ENCODE measurements around the gene ERG. TPM values are rescaled to one million over a fixed set of nuclear protein-coding genes. Genes with fewer than 3 reads are reported as not detected.

ERG gene
- total RNA-seq, 1 experiment from 2014 or later: not detected

DNA sequence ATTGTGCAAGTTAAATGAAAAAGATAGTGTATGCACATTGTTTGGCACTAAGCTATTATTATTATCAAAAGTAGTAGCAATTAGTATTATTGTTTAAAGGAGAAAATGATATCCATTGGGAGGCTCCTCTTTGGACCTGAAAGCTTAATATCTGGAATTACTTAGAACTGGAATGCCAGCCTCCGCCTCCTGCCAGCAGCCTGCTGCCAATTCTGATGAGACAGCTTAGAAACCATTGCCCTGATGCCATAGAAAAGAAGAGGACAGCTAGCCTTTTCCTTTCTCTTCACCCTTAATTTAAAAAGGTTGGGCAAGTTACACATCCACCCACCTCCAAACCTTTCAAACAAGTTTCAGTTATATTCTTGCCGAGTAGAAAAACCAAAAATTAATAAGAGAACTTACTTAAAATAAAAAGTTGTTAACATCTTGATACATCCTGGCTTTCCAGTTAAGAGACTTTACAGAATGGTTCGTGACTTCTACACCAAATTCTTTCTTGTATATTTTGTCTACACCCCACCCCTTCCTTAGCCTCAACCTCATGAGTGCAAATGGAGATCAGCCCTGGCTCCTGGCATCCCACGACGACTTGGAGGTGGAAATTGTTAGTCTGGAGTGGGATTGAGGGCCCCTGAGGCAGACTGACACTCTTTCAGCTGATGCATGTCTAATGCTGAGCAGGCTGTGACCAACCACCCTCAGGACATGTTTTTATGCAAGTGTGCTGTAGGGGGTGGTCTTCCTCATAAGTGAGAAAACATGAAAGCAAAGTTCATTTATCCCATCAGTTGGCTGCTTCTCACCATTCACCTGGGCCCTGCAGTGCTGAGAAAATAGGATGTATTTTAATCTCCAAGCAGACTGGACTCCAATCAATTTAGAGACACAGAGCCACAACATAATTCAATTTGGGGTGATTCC lies 120.8 kb downstream of the ERG start:
- CTCF ChIA-PET: no interaction called here

DNA sequence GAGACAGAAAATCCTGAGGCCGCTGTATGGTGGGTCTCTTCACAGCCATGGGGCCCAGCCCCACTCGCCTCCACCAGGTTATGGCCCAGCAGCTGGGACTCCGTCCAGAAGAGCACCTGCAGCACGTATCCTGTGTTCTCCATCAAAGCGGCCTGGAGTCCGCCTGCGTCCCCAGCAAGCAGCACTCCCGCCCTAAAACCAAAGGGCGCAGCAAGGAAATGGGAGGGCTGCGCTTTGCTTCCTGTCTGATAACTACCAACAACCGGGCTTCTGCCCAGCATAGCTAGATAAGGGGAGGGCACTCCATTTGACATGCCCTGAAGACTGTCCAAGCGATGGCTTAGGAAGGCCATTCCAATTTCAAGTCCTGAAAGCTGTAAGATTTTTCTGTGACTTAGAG lies 121.6 kb downstream of the ERG start:
- Histone ChIP-seq H2AFZ (ENCODE audit: low read length) (no peak overlapping the region), H4K20me1 (ENCODE audit: low read length) (no peaks in the 10 kb centered on the region), H3K4me3 (ENCODE audit: low read length) (no peak overlapping the region), H3K27ac (ENCODE audit: low read length) (no peak overlapping the region), H3F3A (ENCODE audit: low read length, unreplicated experiment) (no peaks in the 10 kb centered on the region), H3K4me1 (ENCODE audit: insufficient read depth, low read length) (no peaks in the 10 kb centered on the region), H3K9me3 (ENCODE audit: low read length) (no peaks in the 10 kb centered on the region), H3K4me2 (ENCODE audit: low read length) (no peak overlapping the region), H3K9ac (ENCODE audit: low read length) (no peak overlapping the region), H3K79me2 (ENCODE audit: low read length) (no peaks in the 10 kb centered on the region), H3K36me3 (ENCODE audit: low read depth, low read length) (no peaks in the 10 kb centered on the region), H3K9me2 (replicated peaks; ENCODE audit: low read length) (no peaks in the 10 kb centered on the region), H3K27me3 (ENCODE audit: low read length) (peaks cover 37% of the 10 kb centered on the region)
- BruUV-seq (replicated peaks): no TSS peak
- DNase-seq: no peak
- intact Hi-C loops (cut with micrococcal nuclease): no loop called here
- ChIA-PET CTCF (no interaction called here), POLR2A (ENCODE audit: unreplicated experiment) (no interaction called here)
- TF ChIP-seq, protein P1, sequence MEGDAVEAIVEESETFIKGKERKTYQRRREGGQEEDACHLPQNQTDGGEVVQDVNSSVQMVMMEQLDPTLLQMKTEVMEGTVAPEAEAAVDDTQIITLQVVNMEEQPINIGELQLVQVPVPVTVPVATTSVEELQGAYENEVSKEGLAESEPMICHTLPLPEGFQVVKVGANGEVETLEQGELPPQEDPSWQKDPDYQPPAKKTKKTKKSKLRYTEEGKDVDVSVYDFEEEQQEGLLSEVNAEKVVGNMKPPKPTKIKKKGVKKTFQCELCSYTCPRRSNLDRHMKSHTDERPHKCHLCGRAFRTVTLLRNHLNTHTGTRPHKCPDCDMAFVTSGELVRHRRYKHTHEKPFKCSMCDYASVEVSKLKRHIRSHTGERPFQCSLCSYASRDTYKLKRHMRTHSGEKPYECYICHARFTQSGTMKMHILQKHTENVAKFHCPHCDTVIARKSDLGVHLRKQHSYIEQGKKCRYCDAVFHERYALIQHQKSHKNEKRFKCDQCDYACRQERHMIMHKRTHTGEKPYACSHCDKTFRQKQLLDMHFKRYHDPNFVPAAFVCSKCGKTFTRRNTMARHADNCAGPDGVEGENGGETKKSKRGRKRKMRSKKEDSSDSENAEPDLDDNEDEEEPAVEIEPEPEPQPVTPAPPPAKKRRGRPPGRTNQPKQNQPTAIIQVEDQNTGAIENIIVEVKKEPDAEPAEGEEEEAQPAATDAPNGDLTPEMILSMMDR (conservative IDR thresholded peaks at IDR 0.05; ENCODE audit: low read depth, low read length): no peak
- TF ChIP-seq EZH2phosphoT487 (IDR thresholded peaks at IDR 0.05; ENCODE audit: borderline replicate concordance, low read length) (no peak), EZH2 (IDR thresholded peaks at IDR 0.05; ENCODE audit: low read length, unreplicated experiment) (no peak)
- no peak for ATAC-seq

More for the DNA sequence above, 120.8 kb downstream of the ERG start:
- intact Hi-C loops (cut with micrococcal nuclease): no loop called here
- H3K79me2 ChIP-seq (ENCODE audit: low read length): no peaks in the 10 kb centered on the region
- TF ChIP-seq EZH2phosphoT487 (IDR thresholded peaks at IDR 0.05; ENCODE audit: borderline replicate concordance, low read length): no peak
- TF ChIP-seq, protein P1 (conservative IDR thresholded peaks at IDR 0.05; ENCODE audit: low read depth, low read length): 0 out of 2 replicates have a peak, but pooled peaks have one; percentile 13
- H3K27me3 ChIP-seq (ENCODE audit: low read length): peaks cover 40% of the 10 kb centered on the region
- no peak overlapping the region for H3K27ac ChIP-seq (ENCODE audit: low read length)
- no peaks in the 10 kb centered on the region for H3K9me2 ChIP-seq (replicated peaks; ENCODE audit: low read length)
- no peak overlapping the region for H2AFZ ChIP-seq (ENCODE audit: low read length)
- H3F3A ChIP-seq (ENCODE audit: low read length, unreplicated experiment): no peaks in the 10 kb centered on the region
- ATAC-seq (no peak), DNase-seq (peak; percentile 21)
- BruUV-seq (replicated peaks): no TSS peak
- H3K36me3 ChIP-seq (ENCODE audit: low read depth, low read length): no peaks in the 10 kb centered on the region
- no peak overlapping the region for H3K4me2 ChIP-seq (ENCODE audit: low read length)
- H4K20me1 ChIP-seq (ENCODE audit: low read length): no peaks in the 10 kb centered on the region
- H3K9me3 ChIP-seq (ENCODE audit: low read length): no peaks in the 10 kb centered on the region
- no peak overlapping the region for H3K9ac ChIP-seq (ENCODE audit: low read length)
- no peak overlapping the region for H3K4me3 ChIP-seq (ENCODE audit: low read length)
- no peaks in the 10 kb centered on the region for H3K4me1 ChIP-seq (ENCODE audit: insufficient read depth, low read length)
- POLR2A ChIA-PET (ENCODE audit: unreplicated experiment): no interaction called here

DNA sequence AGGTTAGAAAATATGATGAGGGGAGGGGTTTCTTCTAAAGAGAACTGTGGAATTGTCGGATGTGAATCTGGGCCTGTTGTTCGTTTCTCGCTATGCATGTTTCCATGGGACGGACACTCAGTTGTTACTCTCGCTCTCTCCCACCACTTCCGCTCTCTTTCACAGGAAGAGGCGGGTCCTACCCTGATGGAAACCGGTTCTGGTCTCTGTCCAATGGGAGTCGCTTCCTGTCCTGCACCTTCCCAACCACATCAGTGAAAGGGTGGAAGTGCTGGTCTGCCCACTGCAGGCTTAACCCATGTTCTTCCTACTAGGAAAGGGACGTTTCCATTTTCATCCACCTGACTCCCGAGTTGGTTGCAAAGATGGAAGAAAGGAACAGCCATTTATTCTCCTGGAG lies 122.0 kb downstream of the ERG start:
- Histone ChIP-seq H3K9me3 (ENCODE audit: low read length) (no peaks in the 10 kb centered on the region), H3F3A (ENCODE audit: low read length, unreplicated experiment) (no peaks in the 10 kb centered on the region), H3K9ac (ENCODE audit: low read length) (no peak overlapping the region), H2AFZ (ENCODE audit: low read length) (no peak overlapping the region), H3K27me3 (ENCODE audit: low read length) (peaks cover 37% of the 10 kb centered on the region), H3K27ac (ENCODE audit: low read length) (no peak overlapping the region), H3K4me2 (ENCODE audit: low read length) (no peak overlapping the region), H3K36me3 (ENCODE audit: low read depth, low read length) (no peaks in the 10 kb centered on the region), H3K9me2 (replicated peaks; ENCODE audit: low read length) (no peaks in the 10 kb centered on the region), H3K79me2 (ENCODE audit: low read length) (no peaks in the 10 kb centered on the region), H3K4me3 (ENCODE audit: low read length) (no peak overlapping the region), H4K20me1 (ENCODE audit: low read length) (no peaks in the 10 kb centered on the region), H3K4me1 (ENCODE audit: insufficient read depth, low read length) (no peaks in the 10 kb centered on the region)
- ATAC-seq: no peak
- no peak for DNase-seq
- ChIA-PET POLR2A (ENCODE audit: unreplicated experiment) (no interaction called here), CTCF (no interaction called here)
- no TSS peak for BruUV-seq (replicated peaks)
- TF ChIP-seq EZH2 (IDR thresholded peaks at IDR 0.05; ENCODE audit: low read length, unreplicated experiment) (no peak), EZH2phosphoT487 (IDR thresholded peaks at IDR 0.05; ENCODE audit: borderline replicate concordance, low read length) (no peak)
- TF ChIP-seq, protein P1 (conservative IDR thresholded peaks at IDR 0.05; ENCODE audit: low read depth, low read length): no peak
- intact Hi-C loops (cut with micrococcal nuclease): no loop called here
